ENCODE measurements around the gene ZNF608. TPM values are rescaled to one million over a fixed set of nuclear protein-coding genes. Genes with fewer than 3 reads are reported as not detected.

The ZNF608 gene
- total RNA-seq, 1 donor from 2014 or later, result not detected

DNA sequence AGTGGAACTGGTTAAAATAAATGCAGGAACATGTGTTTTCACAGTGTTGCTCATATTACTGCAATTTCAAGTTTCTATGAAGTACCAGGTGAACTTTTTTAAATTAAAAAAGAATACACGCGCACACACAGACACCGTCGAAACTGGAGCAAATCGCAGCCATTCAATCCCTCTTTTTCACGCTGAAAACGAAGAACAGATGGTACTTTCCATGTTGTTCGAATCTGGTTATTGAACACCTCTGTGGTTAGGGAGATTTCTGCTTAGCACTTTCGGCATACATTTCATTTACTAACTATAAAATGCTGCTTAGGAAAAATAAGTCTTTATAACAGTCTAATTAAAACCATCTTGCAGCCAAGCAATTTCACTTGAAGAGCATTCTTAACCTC lies 6.8 kb downstream of the ZNF608 start:
- intact Hi-C loops (cut with micrococcal nuclease), result no loop called here
- Mint-ChIP-seq H3K4me1 (ENCODE audit: low read depth) (peaks cover 1% of the 10 kb centered on the region), H3K36me3 (ENCODE audit: low read depth) (no peaks in the 10 kb centered on the region), H3K27ac (no peak overlapping the region), H3K4me3 (ENCODE audit: low read depth) (no peak overlapping the region), H3K27me3 (ENCODE audit: low read depth) (peaks cover 7% of the 10 kb centered on the region), H3K9me3 (no peaks in the 10 kb centered on the region)
- DNase-seq (ENCODE audit: low spot score), result no peak

DNA sequence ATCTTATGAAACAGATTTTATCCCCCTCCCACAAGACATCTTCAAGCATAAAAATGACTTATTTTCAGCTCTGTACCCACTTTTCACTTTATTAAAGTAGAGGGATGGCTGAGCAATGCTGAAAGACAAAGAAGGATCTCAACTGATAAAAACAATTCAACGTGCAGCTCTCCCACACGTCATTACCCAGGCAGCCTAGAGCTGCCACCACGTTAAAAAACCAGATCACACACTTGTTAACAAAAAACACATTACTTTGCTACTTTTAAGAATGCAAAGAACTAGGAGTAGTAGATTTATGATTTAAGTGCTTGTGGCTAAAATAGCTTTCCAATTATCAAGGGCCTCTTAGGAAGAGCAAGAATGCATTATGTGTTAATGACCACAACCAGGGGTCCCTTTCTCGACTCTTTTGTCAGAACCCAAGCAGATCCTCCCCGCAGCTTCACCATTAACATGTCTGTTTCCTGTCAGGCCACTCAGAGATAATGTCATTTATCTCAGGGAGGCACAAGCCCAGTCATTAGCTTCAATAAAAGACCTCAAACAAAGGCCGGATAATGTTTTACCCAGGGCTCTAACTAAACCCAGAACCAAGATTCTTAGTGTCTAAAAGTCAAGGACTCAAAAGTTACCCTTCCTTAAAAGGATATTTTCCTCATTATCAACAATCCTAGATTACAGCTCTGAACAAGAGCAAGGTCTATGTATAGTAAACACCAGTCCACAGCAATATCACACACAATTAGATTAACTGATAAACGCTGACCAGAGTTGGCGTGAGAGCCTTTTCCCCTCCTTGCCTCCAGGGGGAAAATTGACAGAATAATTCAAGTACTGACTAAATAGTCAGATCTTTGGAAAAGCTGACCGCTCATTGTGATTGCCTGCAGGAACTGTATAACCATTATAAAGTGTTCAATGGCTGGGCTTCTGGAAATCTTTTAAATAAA lies 7.5 kb downstream of the ZNF608 start:
- Mint-ChIP-seq H3K27me3 (ENCODE audit: low read depth) (peaks cover 9% of the 10 kb centered on the region), H3K27ac (no peak overlapping the region), H3K36me3 (ENCODE audit: low read depth) (no peaks in the 10 kb centered on the region), H3K9me3 (no peaks in the 10 kb centered on the region), H3K4me3 (ENCODE audit: low read depth) (no peak overlapping the region), H3K4me1 (ENCODE audit: low read depth) (peaks cover 1% of the 10 kb centered on the region)
- no peak for DNase-seq (ENCODE audit: low spot score)
- intact Hi-C loops (cut with micrococcal nuclease), result no loop called here

DNA sequence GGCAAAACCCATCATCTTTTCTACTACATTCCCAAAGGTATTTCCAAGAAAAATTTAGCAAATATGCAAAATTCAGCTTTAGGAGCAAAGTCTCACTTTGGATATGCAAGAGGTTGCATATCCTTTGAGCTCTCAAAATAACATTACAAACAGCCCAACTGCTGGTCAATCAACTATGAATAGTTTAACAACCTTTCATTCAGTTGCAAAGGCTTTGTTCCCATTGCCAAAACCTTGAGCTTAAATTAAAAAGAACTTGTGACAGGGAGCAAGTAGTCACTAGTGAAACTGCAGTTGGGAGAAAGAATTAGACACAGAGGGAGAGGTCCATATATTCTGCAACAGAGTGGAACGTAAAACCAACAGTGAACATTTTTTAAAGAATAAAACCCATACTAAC lies 8.8 kb downstream of the ZNF608 start:
- intact Hi-C loops (cut with micrococcal nuclease), result no loop called here
- no peaks in the 10 kb centered on the region for H3K9me3 Mint-ChIP-seq
- H3K27me3 Mint-ChIP-seq (ENCODE audit: low read depth), result peaks cover 12% of the 10 kb centered on the region

DNA sequence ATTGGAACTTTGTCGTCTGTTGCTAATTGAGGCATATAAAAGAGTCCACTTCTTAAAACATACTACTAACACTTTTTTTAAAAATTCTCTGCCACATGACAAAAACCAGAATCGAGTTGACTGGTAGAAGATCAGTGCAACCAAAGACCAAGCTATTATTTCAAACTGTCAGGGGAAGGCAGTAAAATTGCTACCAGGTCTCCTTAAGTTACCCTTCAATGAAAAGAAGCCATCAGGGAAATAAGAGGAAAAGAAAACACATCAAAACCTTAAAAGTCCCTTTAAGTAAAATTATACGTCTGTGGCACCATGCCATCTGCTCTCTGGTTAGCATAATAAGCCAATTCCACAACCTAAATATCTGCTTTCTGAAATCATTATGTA lies 9.6 kb downstream of the ZNF608 start:
- DNase-seq (ENCODE audit: low spot score), result no peak
- H3K4me3 Mint-ChIP-seq (ENCODE audit: low read depth), result no peak overlapping the region
- no peaks in the 10 kb centered on the region for H3K36me3 Mint-ChIP-seq (ENCODE audit: low read depth)
- H3K4me1 Mint-ChIP-seq (ENCODE audit: low read depth), result peaks cover 1% of the 10 kb centered on the region
- intact Hi-C loops (cut with micrococcal nuclease), result no loop called here
- H3K9me3 Mint-ChIP-seq, result no peaks in the 10 kb centered on the region
- H3K27ac Mint-ChIP-seq, result no peak overlapping the region
- peaks cover 14% of the 10 kb centered on the region for H3K27me3 Mint-ChIP-seq (ENCODE audit: low read depth)

More for the DNA sequence above, 8.8 kb downstream of the ZNF608 start:
- Mint-ChIP-seq H3K4me1 (ENCODE audit: low read depth) (peaks cover 1% of the 10 kb centered on the region), H3K36me3 (ENCODE audit: low read depth) (no peaks in the 10 kb centered on the region), H3K27ac (no peak overlapping the region), H3K4me3 (ENCODE audit: low read depth) (no peak overlapping the region)
- DNase-seq (ENCODE audit: low spot score), result no peak

DNA sequence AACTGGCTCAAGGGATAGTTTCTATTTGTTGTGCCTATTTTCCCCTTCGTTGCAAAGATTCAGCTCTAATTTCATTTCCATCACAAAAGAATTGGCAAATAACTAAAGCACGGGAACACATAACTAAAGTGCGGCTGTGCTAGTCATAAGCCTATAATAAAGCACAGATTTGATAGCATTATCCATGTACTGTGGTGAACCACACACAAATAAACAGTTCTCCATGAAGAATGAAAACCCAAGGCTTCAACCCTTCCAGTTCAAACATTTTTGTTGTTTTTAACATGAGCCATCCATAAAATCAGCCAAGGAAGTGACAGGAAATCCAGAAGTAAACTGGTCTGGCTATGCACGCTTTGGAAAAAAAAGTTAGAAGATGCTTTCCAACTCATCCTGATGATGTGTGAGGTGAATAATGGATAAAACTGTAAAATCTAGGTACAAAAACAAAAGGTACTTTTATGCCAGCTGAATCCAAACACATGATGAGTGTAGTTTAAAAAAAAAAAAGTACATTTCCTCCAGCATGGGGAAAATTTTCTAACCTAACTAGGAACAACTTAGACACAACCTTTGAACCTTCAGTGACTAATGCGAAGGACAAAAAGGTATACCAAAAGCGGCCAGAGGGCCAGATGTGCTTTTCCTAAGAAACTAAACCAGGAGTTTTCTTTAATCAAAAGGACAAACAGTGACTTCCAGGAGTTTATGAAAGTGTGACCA lies 10.2 kb downstream of the ZNF608 start:
- Mint-ChIP-seq H3K27me3 (ENCODE audit: low read depth) (peaks cover 14% of the 10 kb centered on the region), H3K4me3 (ENCODE audit: low read depth) (no peak overlapping the region), H3K9me3 (no peaks in the 10 kb centered on the region), H3K4me1 (ENCODE audit: low read depth) (peaks cover 1% of the 10 kb centered on the region), H3K36me3 (ENCODE audit: low read depth) (no peaks in the 10 kb centered on the region), H3K27ac (no peak overlapping the region)
- intact Hi-C loops (cut with micrococcal nuclease), result no loop called here
- no peak for DNase-seq (ENCODE audit: low spot score)

DNA sequence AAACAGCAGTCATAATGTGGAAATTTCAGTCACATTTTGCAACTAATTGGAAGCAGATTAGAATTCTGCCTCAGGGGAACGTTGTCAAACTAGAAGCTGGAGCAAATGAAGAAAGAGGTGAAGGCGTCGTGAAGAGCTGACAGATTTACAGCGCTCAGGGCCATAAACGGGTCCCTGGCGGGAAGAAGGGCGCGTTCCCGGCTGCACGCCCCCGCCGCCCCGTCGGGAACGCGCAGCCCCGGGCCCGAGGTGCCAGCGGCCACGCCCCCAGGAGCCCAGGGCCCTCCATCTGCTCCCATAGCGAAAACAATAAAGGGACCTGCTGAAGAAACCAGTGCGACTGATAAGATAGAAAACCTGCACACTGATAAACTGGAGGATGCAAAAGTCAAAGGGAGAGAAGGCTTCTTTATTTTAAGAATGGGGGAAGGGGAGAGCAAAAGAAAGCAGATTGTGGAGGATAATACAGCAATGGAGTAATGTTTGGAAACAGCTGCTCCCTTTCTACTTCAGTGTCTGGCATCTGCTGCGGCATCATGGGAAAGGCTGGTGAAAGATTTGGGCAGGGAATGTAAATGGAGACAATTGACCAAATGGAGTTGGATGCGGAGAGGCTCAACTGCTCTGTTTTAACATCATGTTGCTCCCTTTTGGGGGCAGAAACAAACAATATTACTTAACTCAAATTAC lies 11.1 kb downstream of the ZNF608 start:
- no peak overlapping the region for H3K27ac Mint-ChIP-seq
- no peaks in the 10 kb centered on the region for H3K9me3 Mint-ChIP-seq
- no peak for DNase-seq (ENCODE audit: low spot score)
- H3K36me3 Mint-ChIP-seq (ENCODE audit: low read depth), result no peaks in the 10 kb centered on the region
- no peak overlapping the region for H3K4me3 Mint-ChIP-seq (ENCODE audit: low read depth)
- peaks cover 1% of the 10 kb centered on the region for H3K4me1 Mint-ChIP-seq (ENCODE audit: low read depth)
- H3K27me3 Mint-ChIP-seq (ENCODE audit: low read depth), result peaks cover 14% of the 10 kb centered on the region
- intact Hi-C loops (cut with micrococcal nuclease), result no loop called here

DNA sequence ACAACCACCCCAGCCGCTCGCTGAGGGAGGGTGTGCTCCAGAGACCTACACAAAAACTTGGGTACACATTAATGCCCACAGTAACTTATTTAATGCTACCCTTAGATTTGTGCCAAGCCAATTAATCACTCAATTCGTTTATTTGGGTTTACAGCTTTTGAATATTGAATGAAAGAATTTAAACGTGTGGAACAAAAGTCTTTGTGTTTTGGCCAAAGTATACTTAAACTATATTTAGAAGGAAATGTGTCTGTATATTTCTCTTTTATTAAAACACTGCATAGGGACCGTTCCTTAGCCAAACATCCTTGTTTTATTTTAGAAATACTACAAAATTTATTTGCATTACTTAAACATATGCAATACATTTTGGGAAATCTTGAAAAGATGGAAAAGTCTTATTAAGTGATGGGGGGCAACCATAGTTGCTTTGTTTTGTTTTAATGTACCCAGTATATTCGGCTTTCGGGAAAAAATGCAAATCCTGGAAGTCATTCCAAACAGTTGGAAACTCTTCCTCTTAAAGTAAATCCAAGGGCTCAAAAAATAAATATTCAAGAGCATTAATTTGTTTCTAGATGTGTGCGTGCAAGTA lies 11.8 kb downstream of the ZNF608 start:
- no peak for DNase-seq (ENCODE audit: low spot score)
- peaks cover 14% of the 10 kb centered on the region for H3K27me3 Mint-ChIP-seq (ENCODE audit: low read depth)
- H3K9me3 Mint-ChIP-seq, result no peaks in the 10 kb centered on the region
- H3K4me3 Mint-ChIP-seq (ENCODE audit: low read depth), result no peak overlapping the region
- H3K4me1 Mint-ChIP-seq (ENCODE audit: low read depth), result peaks cover 1% of the 10 kb centered on the region
- no peaks in the 10 kb centered on the region for H3K36me3 Mint-ChIP-seq (ENCODE audit: low read depth)
- no peak overlapping the region for H3K27ac Mint-ChIP-seq
- intact Hi-C loops (cut with micrococcal nuclease), result no loop called here

DNA sequence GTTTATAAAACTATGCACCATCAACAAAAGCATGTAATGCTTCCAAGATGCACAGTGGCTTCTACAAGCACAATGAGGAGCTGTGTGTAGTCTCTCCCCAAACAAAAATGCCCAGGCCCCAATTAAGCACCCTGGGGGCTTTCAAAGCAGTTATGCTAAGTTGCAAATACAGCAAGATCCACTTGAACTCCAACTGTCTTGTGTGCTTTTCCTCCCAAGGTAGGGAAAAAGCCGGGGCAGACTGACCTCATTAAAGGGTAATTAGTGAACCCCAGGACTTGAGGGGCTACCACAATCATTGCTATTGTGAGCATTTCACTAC lies 13.1 kb downstream of the ZNF608 start:
- H3K4me3 Mint-ChIP-seq (ENCODE audit: low read depth), result no peak overlapping the region
- no peak overlapping the region for H3K27ac Mint-ChIP-seq
- H3K27me3 Mint-ChIP-seq (ENCODE audit: low read depth), result peaks cover 14% of the 10 kb centered on the region
- DNase-seq (ENCODE audit: low spot score), result no peak
- H3K4me1 Mint-ChIP-seq (ENCODE audit: low read depth), result peaks cover 1% of the 10 kb centered on the region
- intact Hi-C loops (cut with micrococcal nuclease), result no loop called here
- no peaks in the 10 kb centered on the region for H3K36me3 Mint-ChIP-seq (ENCODE audit: low read depth)
- no peaks in the 10 kb centered on the region for H3K9me3 Mint-ChIP-seq

DNA sequence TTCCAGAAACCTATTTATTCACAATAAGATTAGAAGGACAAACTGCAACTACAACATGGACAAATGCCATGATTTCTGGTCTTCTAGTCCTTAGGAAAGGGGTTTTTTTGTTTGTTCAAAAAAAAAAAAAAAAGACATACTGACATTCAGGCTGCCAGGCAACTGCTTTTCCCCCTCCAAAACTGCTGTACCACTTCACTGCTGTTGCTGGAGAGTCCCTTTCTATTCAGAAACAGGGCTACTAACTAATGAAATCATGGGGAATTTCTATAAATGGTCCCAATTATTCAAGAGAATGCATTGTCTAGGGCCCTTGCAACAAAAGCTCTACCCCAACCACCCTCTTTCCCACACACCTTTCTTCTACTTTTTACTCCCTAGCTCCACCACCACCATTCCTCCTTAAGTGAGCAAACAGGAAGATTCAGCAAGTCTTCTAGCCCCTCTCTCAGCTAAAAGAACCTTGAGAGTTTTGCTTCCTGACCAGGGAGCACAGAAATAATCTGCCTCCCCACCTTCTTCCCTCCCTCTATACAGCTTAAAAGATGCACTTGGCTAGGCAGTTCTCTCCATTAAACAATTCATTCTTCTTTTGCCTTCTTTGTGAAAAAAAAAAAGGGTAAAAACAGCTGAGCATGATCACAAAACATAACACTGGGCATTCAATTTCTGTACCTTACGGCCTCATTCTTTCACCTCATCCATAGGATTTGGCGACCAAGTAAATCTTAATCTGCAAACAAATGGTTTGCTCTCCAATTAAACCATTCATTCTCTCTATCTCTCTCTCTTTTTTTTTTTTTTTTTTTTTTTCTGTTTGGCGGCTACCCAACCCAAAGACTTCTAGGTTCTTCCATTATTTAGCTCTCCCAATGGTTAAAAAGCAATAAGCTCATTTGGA lies 13.8 kb downstream of the ZNF608 start:
- no peak overlapping the region for H3K27ac Mint-ChIP-seq
- H3K36me3 Mint-ChIP-seq (ENCODE audit: low read depth), result no peaks in the 10 kb centered on the region
- H3K4me1 Mint-ChIP-seq (ENCODE audit: low read depth), result peaks cover 1% of the 10 kb centered on the region
- DNase-seq (ENCODE audit: low spot score), result no peak
- no peaks in the 10 kb centered on the region for H3K9me3 Mint-ChIP-seq
- no peak overlapping the region for H3K4me3 Mint-ChIP-seq (ENCODE audit: low read depth)
- intact Hi-C loops (cut with micrococcal nuclease), result no loop called here
- peaks cover 14% of the 10 kb centered on the region for H3K27me3 Mint-ChIP-seq (ENCODE audit: low read depth)

DNA sequence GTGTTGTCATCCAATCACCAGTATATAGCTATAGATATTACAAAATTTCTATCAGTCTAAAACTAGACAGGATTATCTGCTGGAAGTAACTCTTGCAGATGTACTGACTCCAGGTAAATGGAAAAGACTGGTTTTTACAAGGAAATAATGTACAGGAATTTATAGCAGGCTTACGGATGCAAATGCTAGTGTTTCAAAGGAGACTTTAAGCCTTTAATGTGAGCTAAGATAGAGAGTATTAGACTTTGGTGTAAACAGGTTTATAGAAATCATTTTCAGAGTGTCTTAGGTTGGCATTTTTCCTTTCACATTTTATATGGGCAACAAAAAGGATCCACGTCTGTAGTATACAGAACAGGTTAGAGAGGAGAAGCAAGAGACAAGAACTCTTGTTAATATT lies 16.1 kb downstream of the ZNF608 start:
- H3K27me3 Mint-ChIP-seq (ENCODE audit: low read depth), result peaks cover 11% of the 10 kb centered on the region
- H3K36me3 Mint-ChIP-seq (ENCODE audit: low read depth), result no peaks in the 10 kb centered on the region
- intact Hi-C loops (cut with micrococcal nuclease), result no loop called here
- no peak overlapping the region for H3K4me3 Mint-ChIP-seq (ENCODE audit: low read depth)
- no peaks in the 10 kb centered on the region for H3K9me3 Mint-ChIP-seq
- no peak overlapping the region for H3K27ac Mint-ChIP-seq
- peaks cover 1% of the 10 kb centered on the region for H3K4me1 Mint-ChIP-seq (ENCODE audit: low read depth)
- DNase-seq (ENCODE audit: low spot score), result no peak

DNA sequence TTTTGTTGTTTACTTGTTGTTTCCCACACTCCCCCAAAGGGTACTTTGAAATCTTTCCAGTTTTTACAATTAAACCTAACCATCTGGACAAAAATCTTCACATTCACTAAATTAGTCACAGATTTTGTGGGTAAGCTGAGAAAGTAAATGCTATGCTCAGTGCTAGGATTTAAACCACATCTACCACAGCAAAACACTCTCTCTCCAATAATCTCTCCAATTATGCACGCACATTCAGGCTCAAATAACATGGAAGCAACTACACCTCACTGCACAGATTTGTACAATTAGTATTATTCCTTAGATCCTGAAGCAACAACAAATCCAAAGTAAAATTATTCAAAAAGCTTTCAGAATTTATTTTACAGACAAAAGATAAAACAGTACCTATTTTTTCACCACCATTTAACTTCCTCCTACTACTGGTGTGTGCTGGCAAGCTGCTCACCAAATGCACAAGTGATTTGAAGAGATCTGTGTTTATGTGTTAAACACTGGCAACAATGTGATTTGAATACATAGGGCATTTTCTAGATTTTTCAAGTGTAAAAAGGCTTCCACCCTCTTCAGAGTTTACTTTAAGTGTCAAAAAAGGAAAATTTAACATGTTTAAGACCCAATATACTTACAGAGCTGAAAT lies 16.6 kb downstream of the ZNF608 start:
- no peak for DNase-seq (ENCODE audit: low spot score)
- no peaks in the 10 kb centered on the region for H3K4me1 Mint-ChIP-seq (ENCODE audit: low read depth)
- intact Hi-C loops (cut with micrococcal nuclease), result no loop called here
- no peak overlapping the region for H3K4me3 Mint-ChIP-seq (ENCODE audit: low read depth)
- H3K27me3 Mint-ChIP-seq (ENCODE audit: low read depth), result peaks cover 7% of the 10 kb centered on the region
- H3K36me3 Mint-ChIP-seq (ENCODE audit: low read depth), result no peaks in the 10 kb centered on the region
- H3K27ac Mint-ChIP-seq, result no peak overlapping the region
- no peaks in the 10 kb centered on the region for H3K9me3 Mint-ChIP-seq

DNA sequence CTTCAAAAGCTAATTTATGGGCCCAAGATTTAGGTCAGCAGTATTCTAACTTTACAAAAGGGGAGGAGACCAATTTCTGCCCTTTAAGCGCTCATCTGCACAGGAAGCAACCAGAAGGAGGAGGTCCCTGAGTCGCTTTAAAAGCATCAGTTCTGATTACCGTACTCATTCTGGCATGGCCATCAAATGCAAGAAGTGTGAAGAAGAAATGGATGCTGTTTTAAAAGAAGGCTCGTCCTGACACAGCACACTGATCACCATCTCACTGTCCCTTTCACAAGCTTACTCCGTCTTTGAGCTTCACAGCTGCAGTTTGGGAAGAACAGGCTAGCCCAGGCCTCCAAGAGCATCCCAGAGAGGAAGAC lies 17.5 kb downstream of the ZNF608 start:
- no peak overlapping the region for H3K27ac Mint-ChIP-seq
- intact Hi-C loops (cut with micrococcal nuclease), result no loop called here

More for the DNA sequence above, 17.5 kb downstream of the ZNF608 start:
- Mint-ChIP-seq H3K4me1 (ENCODE audit: low read depth) (no peaks in the 10 kb centered on the region), H3K9me3 (no peaks in the 10 kb centered on the region), H3K27me3 (ENCODE audit: low read depth) (peaks cover 4% of the 10 kb centered on the region), H3K4me3 (ENCODE audit: low read depth) (no peak overlapping the region), H3K36me3 (ENCODE audit: low read depth) (no peaks in the 10 kb centered on the region)
- no peak for DNase-seq (ENCODE audit: low spot score)
